Left lung (tissue), 10 donors: ENCODE results near the gene HBB. TPM values are rescaled to one million over a fixed set of nuclear protein-coding genes. Genes with fewer than 3 reads are reported as not detected.

Experiments
- ATAC-seq: fragments of 200-7000 bp; cut with Tn5 transposase; one replicate; pipeline ENCODE4 v1.9.1; 2020; ENCODE audit warnings: moderate library complexity
- DNase-seq, 4 donors: peaks; one replicate each; pipeline ENCODE4 v3.0.0-alpha.2; 2013 to 2020
- H3K27ac ChIP-seq, 2 donors: fragments of 200-600 bp; sonication (generic) in 1 of 2; one replicate each; pipeline versions ENCODE4 v1.5.0 to v1.8.0; 2020 to 2021
- H3K27me3 ChIP-seq, 2 donors: fragments of 200-600 bp; sonication (generic) in 1 of 2; one replicate each; pipeline versions ENCODE4 v1.5.0 to v1.8.0; 2020 to 2021
- H3K36me3 ChIP-seq, 2 donors: fragments of 200-600 bp; sonication (generic) in 1 of 2; one replicate each; pipeline versions ENCODE4 v1.5.0 to v1.8.0; 2020 to 2021
- H3K4me1 ChIP-seq, 2 donors: fragments of 200-600 bp; one replicate each; pipeline ENCODE4 v1.8.0; 2021
- H3K4me3 ChIP-seq, 2 donors: fragments of 200-600 bp; sonication (generic) in 1 of 2; one replicate each; pipeline versions ENCODE4 v1.5.0 to v1.8.0; 2020 to 2021; ENCODE audit warnings: mild to moderate bottlenecking in 1 of 2
- H3K9me3 ChIP-seq, 2 donors: fragments of 200-600 bp; sonication (generic) in 1 of 2; one replicate each; pipeline versions ENCODE4 v1.5.0 to v1.8.0; 2020 to 2021
- CTCF ChIP-seq, 2 donors: fragments of 200-600 bp; sonication (generic) in 1 of 2; IDR thresholded peaks; one replicate each; pipeline versions ENCODE4 v1.5.0 to v1.8.0; 2021; ENCODE audit warnings: antibody characterized with exemption in 2 of 2
- intact Hi-C, 2 donors: fragments of 100-400 bp; cut with DNase I; formaldehyde crosslinking; loops; one replicate each; pipeline versions ENCODE4 v1.11.2 to v1.14.2; 2022
- polyA plus RNA-seq, 6 donors: library from polyadenylated mRNA; unstranded; fragments of 120-200 nt; gene quantifications; one replicate each; pipeline ENCODE4 v1.2.1, GENCODE V29; 2013; ENCODE audit not compliant: insufficient read length in 6 of 6
- total RNA-seq, 2 donors: library from RNA; stranded (reverse); fragmentation: NEBNext Ultra II Directional; extraction: Animal tissue kit (Norgen Biotek cat#: 25700); gene quantifications; one replicate each; pipeline ENCODE4 v1.2.1, GENCODE V29; 2021
- donor health status: DM: no; HTN: yes; CAD: no.
- donor health status: DM: no; HTN: no; CAD: no.

HBB gene
- total and polyA plus RNA-seq, 8 donors, result 137 to 967 (median 260) TPM

- Histone ChIP-seq H3K36me3 (no peaks in the 10 kb centered on the region), H3K4me1 (no peaks in the 10 kb centered on the region), H3K27me3 (no peaks in the 10 kb centered on the region), H3K9me3 (no peaks in the 10 kb centered on the region), H3K4me3 (no peak overlapping the region), H3K27ac (no peak overlapping the region)
- ATAC-seq (no peak), DNase-seq (no peak)
- TF ChIP-seq CTCF (IDR thresholded peaks at IDR 0.05), result no peak
- intact Hi-C loops, result no loop called here
Observed at GRCh38 chr11:5246772-5247471, 20.1 kb upstream of the HBB start.

- DNase-seq (no peak), ATAC-seq (no peak)
- intact Hi-C loops, result no loop called here
- H3K9me3 ChIP-seq, result no peaks in the 10 kb centered on the region
- H3K27me3 ChIP-seq, result no peaks in the 10 kb centered on the region
- no peak overlapping the region for H3K27ac ChIP-seq
- H3K36me3 ChIP-seq, result no peaks in the 10 kb centered on the region
- H3K4me1 ChIP-seq, result no peaks in the 10 kb centered on the region
- no peak overlapping the region for H3K4me3 ChIP-seq
- no peak for TF ChIP-seq CTCF (IDR thresholded peaks at IDR 0.05)
Observed at GRCh38 chr11:5245155-5245554, 18.3 kb upstream of the HBB start.

GRCh38 chr11:5243816-5244180, 16.9 kb upstream of the HBB start:
- no peak for DNase-seq
- Histone ChIP-seq H3K27ac (no peak overlapping the region), H3K4me1 (no peaks in the 10 kb centered on the region), H3K9me3 (no peaks in the 10 kb centered on the region), H3K4me3 (no peak overlapping the region), H3K36me3 (no peaks in the 10 kb centered on the region), H3K27me3 (no peaks in the 10 kb centered on the region)
- intact Hi-C loops, result no loop called here
- no peak for ATAC-seq
- TF ChIP-seq CTCF (IDR thresholded peaks at IDR 0.05), result no peak

- no peaks in the 10 kb centered on the region for H3K27me3 ChIP-seq
- ATAC-seq (no peak), DNase-seq (no peak)
- H3K9me3 ChIP-seq, result no peaks in the 10 kb centered on the region
- intact Hi-C loops, result no loop called here
- no peak for TF ChIP-seq CTCF (IDR thresholded peaks at IDR 0.05)
- no peaks in the 10 kb centered on the region for H3K36me3 ChIP-seq
- H3K4me1 ChIP-seq, result no peaks in the 10 kb centered on the region
- H3K4me3 ChIP-seq, result no peak overlapping the region
- H3K27ac ChIP-seq, result no peak overlapping the region
Observed at GRCh38 chr11:5242933-5243815, 16.3 kb upstream of the HBB start.

- no peak for DNase-seq
- no peak overlapping the region for H3K4me3 ChIP-seq
- H3K27ac ChIP-seq, result no peak overlapping the region
- no peaks in the 10 kb centered on the region for H3K27me3 ChIP-seq
- H3K36me3 ChIP-seq, result no peaks in the 10 kb centered on the region
- H3K4me1 ChIP-seq, result no peaks in the 10 kb centered on the region
- no peak for ATAC-seq
- intact Hi-C loops, result no loop called here
- TF ChIP-seq CTCF (IDR thresholded peaks at IDR 0.05), result no peak
- no peaks in the 10 kb centered on the region for H3K9me3 ChIP-seq
Observed at GRCh38 chr11:5242208-5242607, 15.3 kb upstream of the HBB start.
